CMK (cell line): ENCODE measurements around the gene SCLT1.

Source experiments
- DNase-seq: peaks from one replicate; pipeline ENCODE4 v3.0.0-alpha.2; 2010; ENCODE audit warnings: low read depth

SCLT1 gene

DNA sequence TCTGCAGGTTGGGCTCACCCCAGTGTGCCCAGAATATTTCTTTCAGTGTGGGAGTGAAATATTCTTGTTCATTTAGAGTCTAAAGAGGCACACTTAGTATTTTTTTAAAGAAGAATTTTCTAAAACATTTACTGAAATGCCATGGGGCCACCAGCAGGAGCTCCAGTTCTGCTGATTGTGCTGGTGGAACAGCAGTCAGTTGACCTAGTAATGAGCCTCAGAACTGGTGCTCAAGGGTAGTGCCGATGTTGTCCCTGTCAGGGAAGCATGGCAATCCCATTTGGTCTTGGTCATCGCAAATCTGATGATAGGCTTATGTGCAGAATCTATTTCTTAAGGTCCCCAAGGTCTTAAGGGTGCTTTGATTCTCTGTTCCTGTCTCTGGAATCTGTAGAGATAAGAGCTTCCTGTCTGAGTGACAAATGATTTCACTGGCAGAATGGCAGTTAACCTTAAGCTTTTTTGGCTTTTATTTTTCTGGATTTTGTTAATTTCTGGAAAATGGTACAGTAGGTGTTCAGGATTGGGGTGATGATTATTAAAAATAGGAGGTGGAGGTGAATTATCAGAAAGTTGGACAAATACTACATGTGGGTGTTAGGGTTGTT is 252.5 kb downstream of the SCLT1 start:
- no peak for DNase-seq

DNA sequence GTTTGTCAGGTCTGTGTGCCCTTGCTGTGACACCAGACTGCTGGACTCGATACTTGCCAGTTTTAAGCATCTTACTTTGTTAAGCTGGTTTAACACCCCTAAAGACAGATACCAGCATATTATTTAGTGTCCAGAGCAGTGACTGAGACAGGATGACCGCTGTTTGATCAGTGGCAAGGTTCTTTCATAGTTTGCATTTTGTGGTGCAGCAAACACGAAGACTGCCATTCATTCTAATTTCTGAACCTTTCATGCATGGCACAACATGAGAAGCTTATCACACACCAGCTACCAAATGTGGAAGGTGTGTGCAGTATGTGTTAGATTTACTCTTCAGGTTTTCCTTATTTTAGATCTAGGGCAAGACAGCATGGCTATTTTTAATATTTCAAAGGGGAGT is 255.7 kb downstream of the SCLT1 start:
- DNase-seq, result no peak

GRCh38 chr4:128837198-128837597 is 256.1 kb downstream of the SCLT1 start:
- DNase-seq, result no peak

GRCh38 chr4:128835498-128836222 is 257.7 kb downstream of the SCLT1 start:
- no peak for DNase-seq
